Glutamatergic neuron (in vitro differentiated cells): ENCODE measurements around the gene LINC01488. TPM values are rescaled to one million over a fixed set of nuclear protein-coding genes. Genes with fewer than 3 reads are reported as not detected.

ENCODE experiments used
- DNase-seq: peaks from one replicate; pipeline ENCODE4 v3.0.0; 2022
- H3K27ac Mint-ChIP-seq: one replicate; pipeline ENCODE4 v1.8.0; 2020; ENCODE audit warnings: mild to moderate bottlenecking, mixed read lengths, inconsistent platforms; ENCODE audit not compliant: unreplicated experiment
- H3K27me3 Mint-ChIP-seq: one replicate; pipeline ENCODE4 v1.8.0; 2020; ENCODE audit warnings: mild to moderate bottlenecking, moderate library complexity, mixed read lengths, inconsistent platforms; ENCODE audit not compliant: unreplicated experiment
- H3K36me3 Mint-ChIP-seq: one replicate; pipeline ENCODE4 v1.8.0; 2020; ENCODE audit warnings: mild to moderate bottlenecking, mixed read lengths, inconsistent platforms; ENCODE audit not compliant: unreplicated experiment
- H3K4me1 Mint-ChIP-seq: one replicate; pipeline ENCODE4 v1.8.0; 2020; ENCODE audit warnings: mild to moderate bottlenecking, low read depth, mixed read lengths, inconsistent platforms; ENCODE audit not compliant: unreplicated experiment
- H3K4me3 Mint-ChIP-seq: one replicate; pipeline ENCODE4 v1.8.0; 2020; ENCODE audit warnings: mild to moderate bottlenecking, mixed read lengths, inconsistent platforms; ENCODE audit not compliant: unreplicated experiment
- H3K9me3 Mint-ChIP-seq: one replicate; pipeline ENCODE4 v1.8.0; 2020; ENCODE audit warnings: mild to moderate bottlenecking, moderate library complexity, mixed read lengths, inconsistent platforms; ENCODE audit not compliant: unreplicated experiment
- CTCF ChIP-seq: fragments of 200-600 bp; sonication (generic); IDR thresholded peaks from one replicate; pipeline ENCODE4 v1.5.0; 2021; ENCODE audit not compliant: partially characterized antibody, unreplicated experiment
- total RNA-seq: library from RNA; stranded (reverse); fragmentation: NEBNext Ultra II Directional; extraction: Animal tissue kit (Norgen Biotek cat#: 25700); gene quantifications from one replicate; pipeline ENCODE4 v1.2.1, GENCODE V29; 2021; ENCODE audit not compliant: unreplicated experiment

Gene LINC01488
- total RNA-seq, 1 donor from 2014 or later, result not detected

GRCh38 chr11:69449320-69450063 lies 32.0 kb upstream of the LINC01488 start:
- peaks cover 20% of the 10 kb centered on the region for H3K9me3 Mint-ChIP-seq
- peaks cover 15% of the 10 kb centered on the region for H3K36me3 Mint-ChIP-seq
- peak overlapping the region; percentile 86 for H3K27ac Mint-ChIP-seq
- peak; percentile 84 for DNase-seq
- peaks cover 17% of the 10 kb centered on the region for H3K27me3 Mint-ChIP-seq
- H3K4me1 Mint-ChIP-seq, result peaks cover 25% of the 10 kb centered on the region
- TF ChIP-seq CTCF, result no peak
- no peak overlapping the region for H3K4me3 Mint-ChIP-seq

- H3K27ac Mint-ChIP-seq, result peak overlapping the region; percentile 86
Measured at GRCh38 chr11:69450064-69450856, 31.2 kb upstream of the LINC01488 start.

GRCh38 chr11:69450857-69451220 lies 30.6 kb upstream of the LINC01488 start:
- no peak overlapping the region for H3K27ac Mint-ChIP-seq
- H3K36me3 Mint-ChIP-seq, result peaks cover 15% of the 10 kb centered on the region

More at GRCh38 chr11:69450064-69450856, 31.2 kb upstream of the LINC01488 start:
- Mint-ChIP-seq H3K27me3 (peaks cover 17% of the 10 kb centered on the region), H3K4me3 (no peak overlapping the region), H3K36me3 (peaks cover 15% of the 10 kb centered on the region), H3K9me3 (peaks cover 21% of the 10 kb centered on the region), H3K4me1 (peaks cover 22% of the 10 kb centered on the region)
- no peak for TF ChIP-seq CTCF
- DNase-seq, result no peak

GRCh38 chr11:69451289-69451688 lies 30.2 kb upstream of the LINC01488 start:
- Mint-ChIP-seq H3K27ac (peak overlapping the region; percentile 46), H3K4me3 (no peak overlapping the region), H3K27me3 (peaks cover 17% of the 10 kb centered on the region), H3K9me3 (peaks cover 22% of the 10 kb centered on the region), H3K36me3 (peaks cover 15% of the 10 kb centered on the region), H3K4me1 (peaks cover 19% of the 10 kb centered on the region)
- DNase-seq, result no peak
- no peak for TF ChIP-seq CTCF

More at GRCh38 chr11:69450857-69451220, 30.6 kb upstream of the LINC01488 start:
- Mint-ChIP-seq H3K4me3 (no peak overlapping the region), H3K4me1 (peaks cover 19% of the 10 kb centered on the region), H3K9me3 (peaks cover 22% of the 10 kb centered on the region), H3K27me3 (peaks cover 17% of the 10 kb centered on the region)
- no peak for DNase-seq
- TF ChIP-seq CTCF, result no peak
